Measurements from ENCODE around the gene BAIAP2L1.

BAIAP2L1 gene

GRCh38 chr7:98300595-98301372, 100.1 kb downstream of the BAIAP2L1 start:
- no peaks in the 10 kb centered on the region for H3K27me3 Mint-ChIP-seq
- no peak overlapping the region for H3K4me3 Mint-ChIP-seq
- H3K27ac Mint-ChIP-seq = no peak overlapping the region
- no peaks in the 10 kb centered on the region for H3K9me3 Mint-ChIP-seq
- no peaks in the 10 kb centered on the region for H3K4me1 Mint-ChIP-seq
- peaks cover 1% of the 10 kb centered on the region for H3K36me3 Mint-ChIP-seq

GRCh38 chr7:98297626-98298286, 103.1 kb downstream of the BAIAP2L1 start:
- peaks cover 1% of the 10 kb centered on the region for H3K36me3 Mint-ChIP-seq
- no peak overlapping the region for H3K27ac Mint-ChIP-seq
- no peaks in the 10 kb centered on the region for H3K27me3 Mint-ChIP-seq
- no peaks in the 10 kb centered on the region for H3K9me3 Mint-ChIP-seq
- no peak overlapping the region for H3K4me3 Mint-ChIP-seq
- no peaks in the 10 kb centered on the region for H3K4me1 Mint-ChIP-seq

GRCh38 chr7:98296833-98297232, 104.1 kb downstream of the BAIAP2L1 start:
- no peak overlapping the region for H3K27ac Mint-ChIP-seq

GRCh38 chr7:98295467-98296192, 105.3 kb downstream of the BAIAP2L1 start:
- Mint-ChIP-seq H3K36me3 (peaks cover 1% of the 10 kb centered on the region), H3K27ac (no peak overlapping the region), H3K4me1 (no peaks in the 10 kb centered on the region), H3K27me3 (no peaks in the 10 kb centered on the region), H3K9me3 (no peaks in the 10 kb centered on the region), H3K4me3 (no peak overlapping the region)

More at GRCh38 chr7:98296833-98297232, 104.1 kb downstream of the BAIAP2L1 start:
- H3K4me3 Mint-ChIP-seq = no peak overlapping the region
- H3K4me1 Mint-ChIP-seq = no peaks in the 10 kb centered on the region
- peaks cover 1% of the 10 kb centered on the region for H3K36me3 Mint-ChIP-seq
- H3K9me3 Mint-ChIP-seq = no peaks in the 10 kb centered on the region
- H3K27me3 Mint-ChIP-seq = no peaks in the 10 kb centered on the region

- no peaks in the 10 kb centered on the region for H3K27me3 Mint-ChIP-seq
- H3K36me3 Mint-ChIP-seq = peaks cover 1% of the 10 kb centered on the region
- H3K27ac Mint-ChIP-seq = no peak overlapping the region
- H3K9me3 Mint-ChIP-seq = no peaks in the 10 kb centered on the region
- H3K4me3 Mint-ChIP-seq = no peak overlapping the region
- no peaks in the 10 kb centered on the region for H3K4me1 Mint-ChIP-seq
Observed at GRCh38 chr7:98294798-98295382, 106.0 kb downstream of the BAIAP2L1 start.

GRCh38 chr7:98294326-98294725, 106.6 kb downstream of the BAIAP2L1 start:
- H3K36me3 Mint-ChIP-seq = peaks cover 1% of the 10 kb centered on the region
- no peaks in the 10 kb centered on the region for H3K9me3 Mint-ChIP-seq
- H3K4me3 Mint-ChIP-seq = no peak overlapping the region
- H3K27me3 Mint-ChIP-seq = no peaks in the 10 kb centered on the region
- no peaks in the 10 kb centered on the region for H3K4me1 Mint-ChIP-seq
- H3K27ac Mint-ChIP-seq = no peak overlapping the region

GRCh38 chr7:98293746-98294145, 107.1 kb downstream of the BAIAP2L1 start:
- Mint-ChIP-seq H3K27ac (no peak overlapping the region), H3K4me1 (no peaks in the 10 kb centered on the region), H3K4me3 (no peak overlapping the region), H3K9me3 (no peaks in the 10 kb centered on the region), H3K27me3 (no peaks in the 10 kb centered on the region), H3K36me3 (peaks cover 1% of the 10 kb centered on the region)

- H3K27me3 Mint-ChIP-seq = no peaks in the 10 kb centered on the region
- no peaks in the 10 kb centered on the region for H3K9me3 Mint-ChIP-seq
- H3K27ac Mint-ChIP-seq = no peak overlapping the region
- H3K4me3 Mint-ChIP-seq = no peak overlapping the region
- no peaks in the 10 kb centered on the region for H3K4me1 Mint-ChIP-seq
- peaks cover 1% of the 10 kb centered on the region for H3K36me3 Mint-ChIP-seq
Observed at GRCh38 chr7:98293265-98293664, 107.6 kb downstream of the BAIAP2L1 start.

GRCh38 chr7:98291717-98292116, 109.2 kb downstream of the BAIAP2L1 start:
- Mint-ChIP-seq H3K4me1 (no peaks in the 10 kb centered on the region), H3K27me3 (no peaks in the 10 kb centered on the region), H3K36me3 (no peaks in the 10 kb centered on the region), H3K4me3 (no peak overlapping the region), H3K27ac (no peak overlapping the region), H3K9me3 (no peaks in the 10 kb centered on the region)

- H3K4me1 Mint-ChIP-seq = peaks cover 12% of the 10 kb centered on the region
- no peak overlapping the region for H3K27ac Mint-ChIP-seq
- H3K4me3 Mint-ChIP-seq = no peak overlapping the region
- no peaks in the 10 kb centered on the region for H3K36me3 Mint-ChIP-seq
- no peaks in the 10 kb centered on the region for H3K27me3 Mint-ChIP-seq
- no peaks in the 10 kb centered on the region for H3K9me3 Mint-ChIP-seq
Observed at GRCh38 chr7:98289333-98289875, 111.5 kb downstream of the BAIAP2L1 start.

GRCh38 chr7:98288064-98288823, 112.6 kb downstream of the BAIAP2L1 start:
- H3K36me3 Mint-ChIP-seq = no peaks in the 10 kb centered on the region
- peaks cover 23% of the 10 kb centered on the region for H3K4me1 Mint-ChIP-seq
- H3K9me3 Mint-ChIP-seq = no peaks in the 10 kb centered on the region
- no peak overlapping the region for H3K4me3 Mint-ChIP-seq
- no peaks in the 10 kb centered on the region for H3K27me3 Mint-ChIP-seq
- H3K27ac Mint-ChIP-seq = no peak overlapping the region

GRCh38 chr7:98287486-98287959, 113.4 kb downstream of the BAIAP2L1 start:
- H3K27ac Mint-ChIP-seq = no peak overlapping the region
- no peaks in the 10 kb centered on the region for H3K36me3 Mint-ChIP-seq
- peaks cover 30% of the 10 kb centered on the region for H3K4me1 Mint-ChIP-seq
- no peak overlapping the region for H3K4me3 Mint-ChIP-seq
- no peaks in the 10 kb centered on the region for H3K27me3 Mint-ChIP-seq
- no peaks in the 10 kb centered on the region for H3K9me3 Mint-ChIP-seq

- Mint-ChIP-seq H3K9me3 (no peaks in the 10 kb centered on the region), H3K27me3 (no peaks in the 10 kb centered on the region), H3K27ac (no peak overlapping the region), H3K36me3 (no peaks in the 10 kb centered on the region), H3K4me3 (no peak overlapping the region), H3K4me1 (peaks cover 33% of the 10 kb centered on the region)
Observed at GRCh38 chr7:98286701-98287485, 114.0 kb downstream of the BAIAP2L1 start.

GRCh38 chr7:98286093-98286539, 114.8 kb downstream of the BAIAP2L1 start:
- H3K27me3 Mint-ChIP-seq = no peaks in the 10 kb centered on the region
- H3K27ac Mint-ChIP-seq = no peak overlapping the region
- no peak overlapping the region for H3K4me3 Mint-ChIP-seq
- no peaks in the 10 kb centered on the region for H3K36me3 Mint-ChIP-seq
- no peaks in the 10 kb centered on the region for H3K9me3 Mint-ChIP-seq
- H3K4me1 Mint-ChIP-seq = peaks cover 33% of the 10 kb centered on the region

Measured in activated naive CD4-positive, alpha-beta T cell treated with anti-CD3 and anti-CD28 coated beads, Interleukin-2, amount 50 U/mL, for 24 hours (primary cell).